GM18861 (cell line): ENCODE measurements around the gene SFXN3.

Source experiments
- ATAC-seq: cut with Tn5 transposase; IDR thresholded peaks from one replicate; pipeline ENCODE4 v1.9.1; 2021; ENCODE audit not compliant: unreplicated experiment

SFXN3 gene

DNA sequence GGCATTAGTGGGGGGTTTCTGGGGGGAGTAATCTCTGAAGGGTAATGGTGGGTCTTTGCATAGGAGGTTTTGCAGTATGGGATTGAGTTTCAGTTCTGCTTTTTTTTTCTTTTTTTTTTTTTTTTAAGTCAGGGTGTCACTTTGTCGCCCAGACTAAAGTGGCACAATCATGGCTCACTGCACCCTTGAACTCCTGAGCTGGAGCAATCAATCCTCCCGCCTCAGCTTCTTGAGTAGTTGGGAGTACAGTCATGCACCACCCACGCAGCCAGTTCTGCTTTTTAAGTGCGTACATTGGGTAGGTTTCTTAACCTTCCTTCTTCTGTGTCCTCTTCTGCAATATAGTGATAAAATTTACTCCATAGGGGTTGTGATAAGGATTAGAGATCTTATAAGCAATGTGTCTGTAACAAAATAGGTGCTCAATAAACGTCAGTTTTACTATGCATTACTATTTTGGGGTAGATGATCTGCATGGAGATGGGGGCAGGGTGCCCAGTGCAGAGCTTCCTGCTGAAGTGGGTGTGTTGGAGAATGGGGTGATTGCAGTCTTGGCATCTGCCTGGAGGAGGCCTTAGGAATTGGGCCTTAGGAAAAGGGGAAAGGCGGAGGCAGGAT, 40.3 kb downstream of the SFXN3 start:
- no peak for ATAC-seq

- no peak for ATAC-seq
Measured at GRCh38 chr10:101071885-101072433, 40.9 kb downstream of the SFXN3 start.

GRCh38 chr10:101072923-101073322, 41.9 kb downstream of the SFXN3 start:
- no peak for ATAC-seq

DNA sequence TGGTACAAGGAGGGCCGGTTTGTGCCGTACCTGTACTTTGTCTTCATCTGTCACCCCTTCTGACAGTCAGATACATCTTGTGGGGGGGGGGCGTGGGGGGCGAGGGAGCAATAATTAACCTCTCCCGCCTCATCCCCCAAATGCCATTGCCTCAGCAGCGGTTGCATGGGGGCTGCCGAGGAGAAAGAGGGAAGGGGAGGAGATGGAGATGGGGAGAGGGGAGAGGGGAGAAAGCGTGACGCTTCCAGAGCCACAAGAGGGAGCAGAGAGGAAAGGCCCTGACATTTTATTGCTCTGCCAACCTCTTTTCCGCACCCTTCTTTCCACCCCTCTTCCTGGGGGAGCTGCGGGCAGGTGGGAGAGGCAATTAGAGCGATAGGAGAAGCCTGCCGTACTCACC, 42.6 kb downstream of the SFXN3 start:
- ATAC-seq = no peak

DNA sequence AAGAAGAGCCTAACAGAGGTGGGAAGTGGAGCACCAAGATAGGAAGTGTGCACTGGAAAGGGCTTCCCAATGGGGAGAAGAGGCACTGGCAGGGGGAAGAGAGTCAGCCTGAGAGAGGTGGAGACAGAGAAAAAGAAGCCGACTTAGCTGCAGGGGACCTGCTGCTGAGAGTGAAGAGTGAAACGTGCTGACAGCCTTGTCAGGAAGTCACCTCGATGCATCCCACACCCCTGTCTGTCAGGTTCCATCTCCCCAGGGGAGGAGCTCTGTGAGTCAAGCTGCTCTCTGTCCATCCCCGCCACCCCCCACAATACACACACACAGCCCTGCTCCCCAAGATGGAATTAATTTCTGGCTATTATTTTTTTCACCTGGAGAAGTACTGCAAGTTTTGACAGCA, 44.7 kb downstream of the SFXN3 start:
- ATAC-seq = no peak

GRCh38 chr10:101076630-101077029, 45.6 kb downstream of the SFXN3 start:
- ATAC-seq = no peak

- ATAC-seq = no peak
Measured at GRCh38 chr10:101079874-101080273, 48.8 kb downstream of the SFXN3 start.

GRCh38 chr10:101080933-101081931, 50.2 kb downstream of the SFXN3 start:
- no peak for ATAC-seq

GRCh38 chr10:101085846-101086245, 54.8 kb downstream of the SFXN3 start:
- no peak for ATAC-seq

DNA sequence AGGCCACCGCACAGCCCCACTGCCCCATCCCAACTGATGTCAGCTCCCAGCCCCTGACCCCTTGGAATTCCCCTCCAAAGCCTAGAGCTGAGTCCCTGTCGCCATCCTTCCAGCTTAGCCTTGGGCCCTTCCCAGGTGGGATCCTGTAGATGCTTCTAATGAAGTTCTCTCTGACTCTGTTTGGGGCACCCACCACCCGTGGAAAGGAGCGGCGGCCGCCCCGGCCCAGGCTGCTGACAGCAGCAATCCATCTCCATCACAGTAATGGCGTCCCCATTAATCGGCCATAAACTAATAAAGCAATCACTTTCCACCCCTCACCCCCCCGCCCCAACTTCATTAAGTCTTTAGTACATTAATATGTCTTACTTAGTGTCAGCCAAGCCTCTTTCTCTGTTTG, 56.3 kb downstream of the SFXN3 start:
- ATAC-seq = no peak

- no peak for ATAC-seq
Measured at GRCh38 chr10:101087965-101088364, 56.9 kb downstream of the SFXN3 start.

GRCh38 chr10:101089520-101090299, 58.7 kb downstream of the SFXN3 start:
- no peak for ATAC-seq

- no peak for ATAC-seq
Measured at GRCh38 chr10:101090597-101090996, 59.6 kb downstream of the SFXN3 start.
